NCI-H146 (cell line): Measurements from ENCODE around the gene ESRRA.

Source experiments
- DNase-seq: peaks from one replicate; lab custom pipeline; 2025; lab: John Stamatoyannopoulos, UW

The ESRRA gene

DNA sequence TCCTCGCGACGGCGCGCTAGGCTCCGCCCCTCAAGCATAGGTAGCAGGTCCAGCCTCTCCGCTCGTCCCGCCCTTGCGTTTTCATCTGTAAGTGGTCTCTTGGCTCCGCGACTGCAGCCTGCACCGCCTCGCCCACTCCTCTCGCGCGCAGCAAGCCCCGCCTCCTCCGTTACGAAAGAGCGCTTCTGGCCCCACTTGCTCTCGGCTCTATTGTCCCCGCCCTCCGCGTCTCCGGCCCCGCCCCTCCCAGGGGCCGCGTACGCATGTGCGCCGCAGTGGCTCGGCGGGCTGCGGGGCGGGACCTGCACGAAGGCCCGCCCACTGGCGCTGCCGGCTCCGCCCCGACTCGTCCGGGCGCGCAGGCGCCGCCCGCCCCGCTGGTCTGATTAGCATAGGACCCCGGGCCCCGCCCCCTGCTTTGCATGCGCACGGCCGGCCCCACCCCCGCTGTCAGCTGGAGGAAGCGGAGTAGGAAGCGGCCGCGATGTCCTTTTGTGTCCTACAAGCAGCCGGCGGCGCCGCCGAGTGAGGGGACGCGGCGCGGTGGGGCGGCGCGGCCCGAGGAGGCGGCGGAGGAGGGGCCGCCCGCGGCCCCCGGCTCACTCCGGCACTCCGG is at the start of gene ESRRA:
Gene ESRRA (plus strand): TSS at position 450 of the 616 bp plus-strand sequence. CDS start 1,656 bp downstream, outside the sequence.
- peak; percentile 100 for DNase-seq

DNA sequence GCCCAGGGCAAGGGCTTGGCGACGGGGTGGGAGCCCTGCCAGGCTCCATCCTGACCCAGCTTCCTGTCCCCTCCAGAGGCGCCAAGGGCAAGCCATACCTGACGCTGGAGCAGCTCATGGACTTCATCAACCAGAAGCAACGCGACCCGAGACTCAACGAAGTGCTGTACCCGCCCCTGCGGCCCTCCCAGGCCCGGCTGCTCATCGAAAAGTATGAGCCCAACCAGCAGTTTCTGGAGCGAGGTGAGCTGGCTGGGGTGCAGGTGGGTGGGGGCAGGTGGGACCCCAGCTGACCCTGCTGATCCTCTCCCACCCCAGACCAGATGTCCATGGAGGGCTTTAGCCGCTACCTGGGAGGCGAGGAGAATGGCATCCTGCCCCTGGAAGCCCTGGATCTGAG is 49.0 kb upstream of the ESRRA start:
- no peak for DNase-seq

DNA sequence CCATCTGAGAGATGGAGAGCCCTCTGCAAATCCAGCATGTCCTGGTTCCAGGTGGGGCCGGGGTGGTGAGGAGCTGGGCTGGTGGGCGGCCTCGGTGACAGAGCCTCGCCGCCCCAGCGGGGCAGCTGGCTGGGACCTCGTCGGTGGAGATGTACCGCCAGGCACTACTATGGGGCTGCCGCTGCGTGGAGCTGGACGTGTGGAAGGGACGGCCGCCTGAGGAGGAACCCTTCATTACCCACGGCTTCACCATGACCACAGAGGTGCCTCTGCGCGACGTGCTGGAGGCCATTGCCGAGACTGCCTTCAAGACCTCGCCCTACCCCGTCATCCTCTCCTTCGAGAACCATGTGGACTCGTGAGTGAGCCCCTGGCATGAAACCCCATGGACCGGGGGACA is 47.0 kb upstream of the ESRRA start:
- DNase-seq = no peak

DNA sequence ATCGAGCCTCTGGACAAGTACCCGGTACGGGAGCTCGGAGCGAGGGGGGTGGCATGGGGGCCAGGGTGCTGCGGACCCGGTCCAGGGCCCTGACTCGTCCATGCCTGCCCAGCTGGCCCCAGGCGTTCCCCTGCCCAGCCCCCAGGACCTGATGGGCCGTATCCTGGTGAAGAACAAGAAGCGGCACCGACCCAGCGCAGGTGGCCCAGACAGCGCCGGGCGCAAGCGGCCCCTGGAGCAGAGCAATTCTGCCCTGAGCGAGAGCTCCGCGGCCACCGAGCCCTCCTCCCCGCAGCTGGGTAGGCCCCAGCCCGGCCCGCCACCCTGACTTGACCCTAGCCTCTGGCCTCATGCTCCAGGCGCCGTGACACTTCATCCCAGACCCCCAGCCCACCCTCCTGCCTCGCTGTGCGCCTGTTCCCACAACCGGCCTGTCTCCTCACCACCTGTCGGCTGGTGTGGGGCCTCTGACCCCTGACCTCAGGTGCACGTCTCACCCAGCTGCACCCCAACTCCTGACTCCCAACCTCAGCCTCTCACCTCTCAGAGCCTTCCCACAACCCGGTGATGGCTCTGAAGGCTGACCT is 46.3 kb upstream of the ESRRA start:
- DNase-seq = no peak

DNA sequence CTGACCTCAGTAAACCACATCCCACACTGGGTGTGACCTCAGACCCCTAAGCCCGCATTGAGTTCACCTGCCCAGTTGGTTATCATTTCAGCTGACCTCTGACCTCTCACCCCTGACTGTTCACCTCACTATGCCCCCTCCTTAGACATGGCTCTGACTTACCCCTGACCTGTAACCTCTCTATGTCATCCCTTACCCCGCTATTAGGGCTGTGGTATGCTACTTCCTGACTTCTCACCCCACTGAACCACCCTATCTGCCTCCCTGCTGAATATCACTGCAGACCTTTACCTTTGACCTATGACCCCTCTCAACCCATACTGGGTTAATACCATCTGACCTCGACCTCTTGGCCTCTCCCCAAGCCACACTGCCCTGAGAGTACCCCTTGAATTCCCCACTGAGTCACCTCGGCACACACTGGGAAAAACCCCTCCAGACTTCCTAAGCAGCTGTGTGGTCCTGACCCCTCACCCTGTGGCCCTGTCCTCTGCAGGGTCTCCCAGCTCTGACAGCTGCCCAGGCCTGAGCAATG is 45.7 kb upstream of the ESRRA start:
- DNase-seq = no peak

DNA sequence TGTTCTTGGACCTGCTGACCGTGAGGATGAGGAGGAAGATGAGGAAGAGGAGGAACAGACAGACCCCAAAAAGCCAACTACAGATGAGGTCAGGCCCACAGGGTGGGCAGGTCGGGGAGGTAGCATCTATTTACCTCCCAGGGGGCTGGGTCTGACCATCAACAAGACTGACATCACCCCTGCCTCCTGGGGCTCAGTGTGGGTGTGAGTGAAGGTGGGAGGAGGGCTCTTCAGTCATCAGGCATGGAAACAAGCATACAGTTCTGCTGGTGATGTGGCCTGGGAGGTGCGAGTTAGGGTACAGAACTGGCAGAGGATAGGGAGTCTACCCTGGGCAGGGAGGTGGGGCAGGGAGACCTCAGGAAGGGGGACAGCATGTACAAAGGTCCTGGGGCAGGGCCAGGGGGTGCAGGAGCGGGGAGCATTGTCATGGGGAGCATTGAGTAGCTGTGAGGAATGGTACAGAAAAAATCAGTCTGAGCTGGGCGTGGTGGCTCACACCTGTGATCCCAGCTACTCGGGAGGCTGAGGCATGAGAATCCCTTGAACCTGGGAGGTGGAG is 45.1 kb upstream of the ESRRA start:
- DNase-seq = no peak

DNA sequence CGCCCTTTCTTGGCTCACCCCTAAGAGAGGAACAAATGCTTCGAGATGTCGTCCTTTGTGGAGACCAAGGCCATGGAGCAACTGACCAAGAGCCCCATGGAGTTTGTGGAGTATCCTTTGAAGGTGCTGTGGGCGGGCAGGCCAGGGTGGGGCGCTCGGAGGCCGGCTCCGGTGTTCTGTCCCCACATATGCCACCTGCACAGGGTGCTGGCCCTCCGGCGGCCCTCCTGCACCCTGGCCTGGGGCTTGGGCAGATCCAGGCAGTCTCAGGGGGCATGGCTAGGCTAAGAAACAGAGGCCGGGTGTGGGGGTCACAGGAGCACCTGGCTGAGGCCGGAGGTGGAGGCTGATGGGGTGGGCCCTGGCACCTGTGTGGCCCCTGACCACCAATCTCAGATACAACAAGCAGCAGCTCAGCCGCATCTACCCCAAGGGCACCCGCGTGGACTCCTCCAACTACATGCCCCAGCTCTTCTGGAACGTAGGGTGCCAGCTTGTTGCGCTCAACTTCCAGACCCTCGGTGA is 43.7 kb upstream of the ESRRA start:
- no peak for DNase-seq

DNA sequence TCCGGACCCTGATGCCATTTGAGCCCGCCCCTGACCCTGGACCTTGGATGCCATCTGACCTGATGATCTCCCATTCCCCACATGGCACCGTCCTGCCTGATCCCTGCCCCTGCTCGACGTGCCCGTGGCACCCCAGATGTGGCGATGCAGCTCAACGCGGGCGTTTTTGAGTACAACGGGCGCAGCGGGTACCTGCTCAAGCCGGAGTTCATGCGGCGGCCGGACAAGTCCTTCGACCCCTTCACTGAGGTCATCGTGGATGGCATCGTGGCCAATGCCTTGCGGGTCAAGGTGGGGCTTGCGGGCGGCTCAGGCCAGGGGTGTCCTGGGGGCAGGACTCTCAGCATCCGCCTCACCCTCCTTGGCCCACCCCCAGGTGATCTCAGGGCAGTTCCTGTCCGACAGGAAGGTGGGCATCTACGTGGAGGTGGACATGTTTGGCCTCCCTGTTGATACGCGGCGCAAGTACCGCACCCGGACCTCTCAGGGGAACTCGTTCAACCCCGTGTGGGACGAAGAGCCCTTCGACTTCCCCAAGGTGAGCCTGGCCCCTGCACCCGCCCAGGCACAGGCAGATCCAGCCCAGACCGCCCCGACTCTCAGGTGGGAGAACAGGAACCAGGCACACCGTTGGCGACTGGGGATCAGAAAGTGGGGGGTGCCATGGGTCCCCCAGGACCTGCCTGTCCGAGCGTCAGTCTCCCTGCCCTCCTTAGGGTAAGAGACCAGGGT is 42.9 kb upstream of the ESRRA start:
- no peak for DNase-seq

DNA sequence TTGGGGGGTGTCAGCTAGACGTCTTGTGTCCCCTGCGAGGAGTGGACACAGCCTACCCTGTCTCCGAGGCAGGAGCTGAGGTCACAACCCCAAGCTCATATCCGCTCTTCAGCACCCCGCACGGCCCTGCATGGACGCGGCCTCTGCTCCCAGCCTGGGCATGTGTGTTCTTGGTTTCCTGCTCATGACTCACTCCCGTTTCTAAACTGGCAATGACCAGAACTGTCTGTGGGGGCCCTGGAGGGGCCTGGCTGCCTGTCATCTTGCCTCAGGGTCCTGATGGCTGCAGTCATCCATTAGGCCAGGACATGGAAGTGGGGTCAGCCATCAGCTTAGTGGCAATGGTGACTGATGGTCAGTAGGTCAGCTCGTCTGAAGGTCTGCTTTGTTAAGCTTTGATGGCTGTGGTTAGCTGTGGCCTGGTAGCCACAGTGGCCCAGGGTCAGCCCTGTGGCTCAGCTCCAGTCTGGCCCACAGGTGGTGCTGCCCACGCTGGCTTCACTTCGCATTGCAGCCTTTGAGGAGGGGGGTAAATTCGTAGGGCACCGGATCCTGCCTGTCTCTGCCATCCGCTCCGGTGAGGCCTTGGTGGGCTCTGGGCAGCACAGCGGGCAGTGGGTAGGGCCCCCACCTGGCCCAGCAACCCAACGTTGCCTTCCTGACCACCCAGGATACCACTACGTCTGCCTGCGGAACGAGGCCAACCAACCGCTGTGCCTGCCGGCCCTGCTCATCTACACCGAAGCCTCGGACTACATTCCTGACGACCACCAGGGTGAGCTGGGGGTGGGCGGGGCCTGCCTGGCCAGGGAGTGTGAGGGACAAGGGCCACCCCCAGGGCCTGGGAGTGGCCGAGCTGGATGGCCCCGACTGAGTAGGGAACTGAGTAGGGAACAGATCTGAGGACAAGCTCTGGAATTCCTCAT is 42.0 kb upstream of the ESRRA start:
- no peak for DNase-seq

DNA sequence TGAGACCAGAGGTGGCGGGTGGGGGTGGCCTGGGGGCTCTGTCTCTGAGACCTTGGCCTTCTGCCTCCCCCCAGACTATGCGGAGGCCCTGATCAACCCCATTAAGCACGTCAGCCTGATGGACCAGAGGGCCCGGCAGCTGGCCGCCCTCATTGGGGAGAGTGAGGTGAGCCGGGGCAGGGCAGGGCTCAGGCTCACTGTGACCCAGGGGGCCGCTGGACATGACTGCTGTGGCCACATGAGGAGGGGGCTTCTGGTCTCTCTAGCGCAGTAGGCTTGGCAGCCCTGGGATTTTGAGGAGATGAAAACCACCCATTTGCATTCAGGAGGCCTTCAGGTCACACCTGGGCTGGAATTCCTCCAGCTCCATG is 41.4 kb upstream of the ESRRA start:
- DNase-seq = no peak

DNA sequence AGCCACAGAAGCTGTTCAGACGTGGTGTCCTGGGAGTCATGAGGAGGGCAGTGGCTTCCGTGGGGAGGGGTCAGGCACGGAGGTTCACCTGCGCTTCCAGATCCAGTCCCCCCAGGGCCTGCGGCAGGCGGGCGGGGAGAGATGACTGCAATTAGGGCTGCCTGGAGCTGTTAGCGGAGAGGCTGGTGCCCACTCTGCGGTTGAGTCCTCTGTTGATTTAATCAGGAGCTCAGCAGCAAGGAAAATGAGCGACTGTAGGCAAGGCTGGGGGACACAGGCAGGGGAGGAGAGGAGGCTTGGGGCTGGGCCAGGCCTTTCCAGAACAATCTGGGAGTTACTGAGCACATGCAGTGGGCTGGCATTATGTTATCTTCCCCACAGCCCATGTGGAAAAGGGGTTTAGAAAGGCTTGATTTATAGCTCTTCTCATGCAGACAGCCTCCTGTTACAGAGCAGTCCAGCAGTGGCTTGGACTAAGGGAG is 40.9 kb upstream of the ESRRA start:
- no peak for DNase-seq

DNA sequence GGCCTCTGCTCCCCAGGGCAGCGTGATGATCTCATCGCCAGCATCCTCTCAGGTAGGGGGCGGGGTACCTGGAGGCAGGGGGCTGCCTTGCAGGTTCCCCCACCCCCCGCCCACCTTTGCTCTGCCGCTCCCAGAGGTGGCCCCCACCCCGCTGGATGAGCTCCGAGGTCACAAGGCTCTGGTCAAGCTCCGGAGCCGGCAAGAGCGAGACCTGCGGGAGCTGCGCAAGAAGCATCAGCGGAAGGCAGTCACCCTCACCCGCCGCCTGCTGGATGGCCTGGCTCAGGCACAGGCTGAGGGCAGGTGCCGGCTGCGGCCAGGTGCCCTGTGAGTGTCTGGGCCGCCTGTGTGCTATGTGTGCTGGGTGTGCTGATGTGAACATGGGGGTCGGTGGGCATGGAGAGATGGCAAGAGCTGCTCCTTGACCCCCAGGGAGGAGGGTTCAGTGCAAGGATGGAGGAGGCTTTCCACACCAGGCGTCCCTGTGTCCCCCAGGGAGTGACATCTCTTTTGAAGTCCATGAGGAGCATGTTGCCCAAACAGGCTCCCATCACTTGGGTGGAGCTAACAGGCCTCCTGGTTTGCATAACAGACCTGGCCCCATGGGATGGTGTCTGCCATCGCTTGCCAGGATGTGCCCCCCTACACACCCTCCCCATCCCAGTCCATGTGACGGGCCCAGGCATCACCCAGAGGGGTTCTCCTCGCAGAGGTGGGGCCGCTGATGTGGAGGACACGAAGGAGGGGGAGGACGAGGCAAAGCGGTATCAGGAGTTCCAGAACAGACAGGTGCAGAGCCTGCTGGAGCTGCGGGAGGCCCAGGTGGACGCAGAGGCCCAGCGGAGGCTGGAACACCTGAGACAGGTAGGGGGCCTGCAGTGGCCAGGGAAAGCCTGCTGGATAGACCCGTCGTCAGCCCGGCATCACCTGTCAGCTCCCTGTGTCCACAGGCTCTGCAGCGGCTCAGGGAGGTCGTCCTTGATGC is 39.9 kb upstream of the ESRRA start:
- DNase-seq = peak; percentile 84

DNA sequence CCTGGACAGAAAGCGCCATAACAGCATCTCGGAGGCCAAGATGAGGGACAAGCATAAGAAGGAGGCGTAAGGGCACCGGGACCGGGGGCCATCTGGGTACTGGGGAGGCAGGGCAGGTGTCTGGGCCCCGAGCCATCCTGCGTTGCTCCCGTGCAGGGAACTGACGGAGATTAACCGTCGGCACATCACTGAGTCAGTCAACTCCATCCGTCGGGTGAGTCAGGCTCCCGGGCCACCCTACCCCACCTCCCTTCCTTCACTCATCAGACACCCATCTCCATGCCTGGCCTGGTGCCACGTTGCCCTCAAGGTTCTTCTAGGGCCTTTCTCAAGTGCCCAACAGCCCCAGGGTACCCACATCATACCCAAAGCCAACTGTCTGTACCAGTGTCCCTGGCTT is 39.0 kb upstream of the ESRRA start:
- DNase-seq = no peak

DNA sequence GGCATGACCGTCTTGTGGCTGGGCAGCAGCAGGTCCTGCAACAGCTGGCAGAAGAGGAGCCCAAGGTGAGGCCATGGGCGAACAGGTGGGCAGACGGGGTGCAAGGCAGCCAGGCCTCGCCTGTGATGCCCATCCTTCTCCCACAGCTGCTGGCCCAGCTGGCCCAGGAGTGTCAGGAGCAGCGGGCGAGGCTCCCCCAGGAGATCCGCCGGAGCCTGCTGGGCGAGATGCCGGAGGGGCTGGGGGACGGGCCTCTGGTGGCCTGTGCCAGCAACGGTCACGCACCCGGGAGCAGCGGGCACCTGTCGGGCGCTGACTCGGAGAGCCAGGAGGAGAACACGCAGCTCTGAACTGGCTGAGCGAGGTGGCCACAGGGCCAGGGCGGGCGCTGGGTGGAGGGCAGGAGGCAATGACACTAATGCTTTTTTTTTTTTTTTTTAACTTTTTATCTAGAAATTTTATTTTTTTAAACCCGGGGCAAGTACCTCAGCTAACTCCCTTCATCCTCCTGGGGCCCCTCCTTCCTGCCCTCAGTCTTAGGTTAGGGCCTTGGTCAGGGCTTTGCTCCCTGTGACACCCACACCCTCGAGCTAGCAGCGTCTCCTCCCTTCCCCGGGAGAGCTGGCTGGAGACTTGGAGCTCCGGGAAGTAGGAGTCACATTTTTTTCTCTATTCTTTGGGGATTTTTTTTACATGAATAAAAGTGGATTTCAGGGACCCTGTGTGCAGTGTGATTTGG is 37.9 kb upstream of the ESRRA start:
- DNase-seq = no peak

DNA sequence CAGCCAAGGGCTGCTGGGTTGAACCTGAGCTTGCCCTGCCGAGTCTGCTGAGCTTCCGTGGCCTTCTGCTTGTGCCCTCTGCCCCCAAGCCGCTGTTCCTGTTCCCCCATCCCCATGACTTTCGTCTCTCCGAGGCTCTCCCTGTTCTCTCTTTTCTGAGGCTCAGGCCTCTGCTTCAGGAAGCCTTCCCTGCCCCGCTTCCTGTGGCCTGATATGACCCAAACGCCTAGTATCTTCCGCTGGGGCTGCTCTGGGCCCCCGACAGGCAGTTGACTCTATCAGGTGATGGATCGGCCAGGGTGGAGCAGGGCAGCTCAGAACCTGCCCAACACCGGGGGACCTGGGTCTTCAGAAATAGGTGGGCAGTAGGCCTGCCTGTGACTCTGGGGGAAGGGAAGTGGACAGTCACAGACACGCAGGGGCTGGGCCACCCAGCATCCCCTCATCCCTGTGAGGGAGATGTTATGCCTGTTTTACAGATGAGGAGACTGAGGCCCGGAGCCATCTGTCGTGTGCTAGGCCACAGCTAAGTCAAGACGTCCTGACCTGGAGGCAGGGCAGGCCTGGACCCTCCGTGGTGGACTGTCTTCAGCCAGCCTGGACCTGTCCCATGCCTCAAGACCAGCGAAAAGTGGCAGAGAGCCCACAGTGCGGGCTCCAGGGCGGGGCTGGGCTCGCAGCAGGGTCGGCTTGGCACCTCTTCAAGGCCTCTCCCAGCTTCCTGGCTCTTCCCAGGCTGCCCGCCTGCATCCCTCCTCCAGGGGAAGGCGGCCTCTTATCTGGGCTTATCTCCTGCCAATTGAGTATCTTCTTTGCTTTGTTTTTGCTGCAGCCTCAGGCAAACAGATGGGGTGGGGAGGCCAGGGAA is 37.1 kb upstream of the ESRRA start:
- DNase-seq = peak; percentile 74

DNA sequence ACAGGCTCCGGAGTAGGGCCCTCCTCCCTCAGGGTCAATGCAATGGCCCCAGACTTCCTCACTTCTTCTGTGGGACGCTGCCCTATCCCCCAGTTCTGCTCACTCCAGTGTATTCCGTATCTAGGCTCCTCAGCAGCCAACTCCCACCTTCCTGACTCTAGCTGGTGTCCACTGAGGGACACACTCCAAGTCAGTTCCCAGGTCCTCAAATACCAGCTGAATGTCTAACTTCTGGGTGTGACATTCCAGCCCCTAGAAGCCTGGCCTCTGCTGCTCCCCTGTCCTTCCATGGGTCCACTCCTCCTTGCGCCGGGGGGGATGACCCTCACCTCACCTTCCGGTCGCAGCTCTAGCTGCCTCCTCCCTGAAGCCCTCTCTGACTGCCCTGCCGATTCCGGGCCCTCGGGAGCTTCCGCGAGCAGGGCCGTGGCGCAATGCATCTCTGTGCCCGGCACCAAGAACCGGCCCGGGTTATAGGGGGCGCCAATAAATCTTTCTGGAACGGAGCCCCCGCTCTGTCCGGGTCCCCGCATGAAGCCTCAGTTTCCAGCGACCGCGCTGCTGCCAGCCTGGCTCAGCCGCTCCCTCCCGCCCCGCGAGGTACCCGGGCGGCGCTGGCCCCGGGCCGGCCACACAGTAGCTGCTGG is 36.3 kb upstream of the ESRRA start:
- DNase-seq = peak; percentile 46

DNA sequence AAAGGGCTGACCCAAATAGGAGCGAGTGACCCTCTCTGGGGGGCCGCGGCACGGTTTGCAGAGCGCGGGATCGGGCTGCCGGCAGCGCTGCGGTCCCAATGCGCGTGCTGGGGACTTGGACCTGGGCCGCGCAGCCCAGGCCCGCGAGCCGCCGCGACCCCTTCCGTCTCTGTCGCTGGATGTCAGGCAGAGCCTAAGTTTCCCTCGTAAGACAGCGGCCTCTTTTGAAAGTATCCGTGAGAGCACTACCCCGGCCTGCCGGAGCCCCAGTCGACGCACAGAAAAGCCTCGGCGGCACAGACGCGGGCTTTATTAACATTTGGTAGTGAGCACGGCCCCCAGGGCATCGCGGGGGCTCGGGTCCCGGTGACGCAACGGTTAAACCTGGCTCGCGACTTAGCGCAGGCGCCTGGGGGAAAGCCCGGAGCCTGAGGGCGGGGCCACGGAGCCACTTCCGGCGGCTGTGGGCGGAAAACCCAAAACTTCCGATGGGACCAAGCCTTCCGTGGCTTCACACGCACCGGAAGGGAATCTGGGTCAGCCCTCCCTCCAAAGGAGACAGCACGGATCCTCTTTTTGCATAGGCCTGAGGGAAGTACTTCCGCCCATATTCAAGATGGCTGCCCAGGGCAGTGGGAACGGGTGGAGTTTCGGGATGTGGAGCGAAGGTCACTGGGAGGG is 35.6 kb upstream of the ESRRA start:
- peak; percentile 100 for DNase-seq
